ENCODE results near the gene DLST. TPM values are rescaled to one million over a fixed set of nuclear protein-coding genes. Genes with fewer than 3 reads are reported as not detected.

DLST gene
- total RNA-seq, 4 donors from 2014 or later = 128 to 163 (median 154) TPM

GRCh38 chr14:74846968-74847665, 34.6 kb upstream of the DLST start:
- Histone ChIP-seq H3K36me3 (no peaks in the 10 kb centered on the region), H3K27ac (no peak overlapping the region), H3K4me1 (no peaks in the 10 kb centered on the region), H3K9me3 (no peaks in the 10 kb centered on the region), H3K4me3 (no peak overlapping the region), H3K27me3 (no peaks in the 10 kb centered on the region)
- no peak for TF ChIP-seq CTCF (IDR thresholded peaks at IDR 0.05)
- no peak for TF ChIP-seq POLR2A (IDR thresholded peaks at IDR 0.05)
- DNase-seq = no peak

- H3K4me1 ChIP-seq = peaks cover 0 to 8% (median 0%) of the 10 kb centered on the region in 4 donors
- TF ChIP-seq POLR2A (IDR thresholded peaks at IDR 0.05) (no peak), CTCF (IDR thresholded peaks at IDR 0.05) (no peak)
- H3K36me3 ChIP-seq = no peaks in the 10 kb centered on the region
- no peak overlapping the region for H3K4me3 ChIP-seq
- H3K27me3 ChIP-seq = no peaks in the 10 kb centered on the region
- H3K27ac ChIP-seq = no peak overlapping the region
- DNase-seq = no peak
- H3K9me3 ChIP-seq = no peaks in the 10 kb centered on the region
These were observed 32.9 kb upstream of the DLST start for GRCh38 chr14:74848768-74849167.

- TF ChIP-seq CTCF (IDR thresholded peaks at IDR 0.05) (no peak), POLR2A (IDR thresholded peaks at IDR 0.05) (no peak)
- peaks cover 0 to 24% (median 0%) of the 10 kb centered on the region in 4 donors for H3K4me1 ChIP-seq
- peak in 1 of 3 donors; percentile 61 for DNase-seq
- no peaks in the 10 kb centered on the region for H3K27me3 ChIP-seq
- no peak overlapping the region for H3K4me3 ChIP-seq
- H3K27ac ChIP-seq = peak overlapping the region in 3 of 4 donors; percentile 5 to 64 (median 52)
- H3K9me3 ChIP-seq = no peaks in the 10 kb centered on the region
- H3K36me3 ChIP-seq = no peaks in the 10 kb centered on the region
These were observed 28.7 kb upstream of the DLST start for GRCh38 chr14:74852922-74853530.

- H3K4me1 ChIP-seq = peaks cover 0 to 24% (median 0%) of the 10 kb centered on the region in 4 donors
- TF ChIP-seq CTCF (IDR thresholded peaks at IDR 0.05) = no peak
- TF ChIP-seq POLR2A (IDR thresholded peaks at IDR 0.05) = no peak
- no peak overlapping the region for H3K4me3 ChIP-seq
- no peaks in the 10 kb centered on the region for H3K9me3 ChIP-seq
- peak overlapping the region in 3 of 4 donors; percentile 5 to 64 (median 52) for H3K27ac ChIP-seq
- H3K27me3 ChIP-seq = no peaks in the 10 kb centered on the region
- no peak for DNase-seq
- no peaks in the 10 kb centered on the region for H3K36me3 ChIP-seq
These were observed 28.1 kb upstream of the DLST start for GRCh38 chr14:74853581-74853980.

- Histone ChIP-seq H3K36me3 (no peaks in the 10 kb centered on the region), H3K27me3 (no peaks in the 10 kb centered on the region), H3K27ac (no peak overlapping the region), H3K4me3 (no peak overlapping the region), H3K4me1 (peaks cover 0 to 24% (median 0%) of the 10 kb centered on the region in 4 donors), H3K9me3 (no peaks in the 10 kb centered on the region)
- no peak for TF ChIP-seq POLR2A (IDR thresholded peaks at IDR 0.05)
- no peak for TF ChIP-seq CTCF (IDR thresholded peaks at IDR 0.05)
- no peak for DNase-seq
These were observed 26.7 kb upstream of the DLST start for GRCh38 chr14:74855021-74855420.
